ENCODE results near the gene EIF1AY. TPM values are rescaled to one million over a fixed set of nuclear protein-coding genes. Genes with fewer than 3 reads are reported as not detected.

The EIF1AY gene
- total RNA-seq, 2 experiments from 2014 or later = 69.0 to 96.4 TPM

DNA sequence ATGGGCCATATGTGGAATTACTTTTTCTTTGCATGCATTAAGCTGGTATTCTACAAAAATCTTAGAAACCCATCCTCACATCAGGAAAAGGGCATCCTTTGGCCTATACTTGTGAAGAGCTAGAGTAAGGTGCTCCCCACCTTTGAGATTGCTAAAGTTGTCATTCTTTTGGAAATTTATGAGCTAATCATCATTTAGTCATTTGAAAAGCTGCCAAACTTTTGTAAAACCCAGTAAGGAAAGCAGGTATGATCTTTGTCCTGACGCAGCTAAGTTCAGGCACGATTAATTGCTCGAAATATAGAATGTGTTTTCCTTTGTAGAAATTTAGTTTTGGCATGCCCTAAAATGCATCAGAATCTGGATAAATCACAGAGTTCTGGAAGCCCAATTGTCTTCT, 2.6 kb downstream of the EIF1AY start:
- H3K36me3 Mint-ChIP-seq = peaks cover 15% of the 10 kb centered on the region
- no peaks in the 10 kb centered on the region for H3K27me3 Mint-ChIP-seq
- H3K4me1 Mint-ChIP-seq = peaks cover 22% of the 10 kb centered on the region
- ATAC-seq (no peak), DNase-seq (no peak)
- CTCF ChIA-PET = no interaction called here
- no peaks in the 10 kb centered on the region for H3K9me3 Mint-ChIP-seq (ENCODE audit: low read depth)
- peak overlapping the region; percentile 72 for H3K27ac Mint-ChIP-seq
- H3K4me3 Mint-ChIP-seq = peak overlapping the region; percentile 28

DNA sequence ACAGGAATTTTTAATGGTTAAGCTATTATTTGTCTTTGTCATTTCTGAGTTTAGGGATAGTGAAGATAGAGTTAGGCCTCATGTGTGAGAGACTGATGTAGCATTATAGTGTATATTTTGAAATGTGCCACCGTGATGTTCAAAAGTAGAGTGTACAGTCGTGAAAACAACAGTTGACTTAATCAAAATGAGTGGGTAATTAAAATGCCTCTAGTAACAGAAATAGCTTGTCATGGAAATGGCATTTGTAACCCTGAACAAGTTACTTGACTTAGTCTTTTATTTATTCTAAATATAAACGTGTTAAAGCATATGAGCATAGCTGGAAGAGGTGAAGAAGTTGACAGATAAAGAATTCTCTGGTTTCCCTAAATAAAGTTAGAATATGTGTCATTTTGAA, 6.1 kb downstream of the EIF1AY start:
- CTCF ChIA-PET = no interaction called here
- no peak overlapping the region for H3K4me3 Mint-ChIP-seq

DNA sequence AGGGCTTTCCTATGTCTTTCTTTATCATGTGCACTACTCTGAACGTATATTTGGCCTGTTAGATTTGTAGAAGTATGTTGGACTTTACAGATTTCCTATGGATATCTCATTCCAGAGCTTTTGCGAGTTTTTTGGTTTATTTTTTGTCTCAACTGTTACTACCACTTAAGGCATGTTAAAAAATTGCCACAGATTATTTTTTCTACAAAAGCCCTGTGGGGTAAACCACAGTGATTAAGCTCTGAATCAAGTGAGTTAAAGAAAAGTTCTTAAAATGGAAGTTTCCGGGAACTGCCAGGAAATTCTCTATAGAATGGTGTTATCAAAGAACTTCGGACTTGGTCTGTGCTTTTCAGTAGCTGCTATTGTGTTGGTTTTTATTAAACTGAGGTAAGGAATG, 10.6 kb downstream of the EIF1AY start:
- no peaks in the 10 kb centered on the region for H3K9me3 Mint-ChIP-seq (ENCODE audit: low read depth)
- no peaks in the 10 kb centered on the region for H3K27me3 Mint-ChIP-seq
- no peak for DNase-seq
- CTCF ChIA-PET = no interaction called here
- no peak overlapping the region for H3K4me3 Mint-ChIP-seq
- H3K27ac Mint-ChIP-seq = peak overlapping the region; percentile 32
- peaks cover 29% of the 10 kb centered on the region for H3K36me3 Mint-ChIP-seq
- ATAC-seq = no peak
- H3K4me1 Mint-ChIP-seq = peaks cover 5% of the 10 kb centered on the region

More for the DNA sequence above, 6.1 kb downstream of the EIF1AY start:
- ATAC-seq (no peak), DNase-seq (no peak)
- Mint-ChIP-seq H3K9me3 (ENCODE audit: low read depth) (no peaks in the 10 kb centered on the region), H3K36me3 (peaks cover 17% of the 10 kb centered on the region), H3K4me1 (peaks cover 18% of the 10 kb centered on the region), H3K27me3 (no peaks in the 10 kb centered on the region), H3K27ac (no peak overlapping the region)

Other genes with a start within 250 kb of the EIF1AY start
- gene RPS4Y2, start 180.3 kb downstream of the EIF1AY start, total RNA-seq = under 1 TPM; 0.38 to 0.40 TPM

Measured in activated CD8-positive, alpha-beta memory T cell treated with anti-CD3 and anti-CD28 coated beads, Interleukin-2, amount 10 ng/mL, durations not matched to agents 7 days and 5 days (primary cell).